Measurements from ENCODE around the gene ST3GAL6. TPM values are rescaled to one million over a fixed set of nuclear protein-coding genes. Genes with fewer than 3 reads are reported as not detected.

The ST3GAL6 gene
- total RNA-seq, 1 donor from 2014 or later: 46.8 TPM

- peak overlapping the region; percentile 97 for H3K4me3 Mint-ChIP-seq (ENCODE audit: low read depth)
- no peak for TF ChIP-seq CTCF (IDR thresholded peaks at IDR 0.05; ENCODE audit: unreplicated experiment)
- H3K36me3 Mint-ChIP-seq (ENCODE audit: insufficient read depth): peaks cover 14% of the 10 kb centered on the region
- H3K27ac Mint-ChIP-seq: peak overlapping the region; percentile 96
- DNase-seq (ENCODE audit: low spot score, unreplicated experiment): no peak
- H3K9me3 Mint-ChIP-seq (ENCODE audit: low read depth): peaks cover 4% of the 10 kb centered on the region
- no peaks in the 10 kb centered on the region for H3K27me3 Mint-ChIP-seq
- peaks cover 40% of the 10 kb centered on the region for H3K4me1 Mint-ChIP-seq (ENCODE audit: low read depth)
These were observed 29.3 kb upstream of the ST3GAL6 start for GRCh38 chr3:98733812-98734281.

GRCh38 chr3:98734306-98734705 lies 28.8 kb upstream of the ST3GAL6 start:
- Mint-ChIP-seq H3K9me3 (ENCODE audit: low read depth) (peaks cover 4% of the 10 kb centered on the region), H3K4me1 (ENCODE audit: low read depth) (peaks cover 44% of the 10 kb centered on the region), H3K27me3 (no peaks in the 10 kb centered on the region), H3K36me3 (ENCODE audit: insufficient read depth) (peaks cover 16% of the 10 kb centered on the region), H3K27ac (peak overlapping the region; percentile 96), H3K4me3 (ENCODE audit: low read depth) (peak overlapping the region; percentile 97)
- DNase-seq (ENCODE audit: low spot score, unreplicated experiment): no peak
- TF ChIP-seq CTCF (IDR thresholded peaks at IDR 0.05; ENCODE audit: unreplicated experiment): no peak

- H3K4me1 Mint-ChIP-seq (ENCODE audit: low read depth): peaks cover 46% of the 10 kb centered on the region
- TF ChIP-seq CTCF (IDR thresholded peaks at IDR 0.05; ENCODE audit: unreplicated experiment): no peak
- H3K36me3 Mint-ChIP-seq (ENCODE audit: insufficient read depth): peaks cover 16% of the 10 kb centered on the region
- H3K4me3 Mint-ChIP-seq (ENCODE audit: low read depth): peak overlapping the region; percentile 97
- no peak for DNase-seq (ENCODE audit: low spot score, unreplicated experiment)
- peaks cover 4% of the 10 kb centered on the region for H3K9me3 Mint-ChIP-seq (ENCODE audit: low read depth)
- H3K27ac Mint-ChIP-seq: no peak overlapping the region
- H3K27me3 Mint-ChIP-seq: no peaks in the 10 kb centered on the region
These were observed 28.4 kb upstream of the ST3GAL6 start for GRCh38 chr3:98734735-98735134.

- H3K27ac Mint-ChIP-seq: no peak overlapping the region
- peak overlapping the region; percentile 97 for H3K4me3 Mint-ChIP-seq (ENCODE audit: low read depth)
- no peak for TF ChIP-seq CTCF (IDR thresholded peaks at IDR 0.05; ENCODE audit: unreplicated experiment)
- H3K9me3 Mint-ChIP-seq (ENCODE audit: low read depth): peaks cover 4% of the 10 kb centered on the region
- peaks cover 47% of the 10 kb centered on the region for H3K4me1 Mint-ChIP-seq (ENCODE audit: low read depth)
- H3K27me3 Mint-ChIP-seq: no peaks in the 10 kb centered on the region
- peaks cover 16% of the 10 kb centered on the region for H3K36me3 Mint-ChIP-seq (ENCODE audit: insufficient read depth)
- DNase-seq (ENCODE audit: low spot score, unreplicated experiment): no peak
These were observed 27.8 kb upstream of the ST3GAL6 start for GRCh38 chr3:98735296-98735695.

- H3K4me3 Mint-ChIP-seq (ENCODE audit: low read depth): no peak overlapping the region
- H3K27me3 Mint-ChIP-seq: no peaks in the 10 kb centered on the region
- no peak for TF ChIP-seq CTCF (IDR thresholded peaks at IDR 0.05; ENCODE audit: unreplicated experiment)
- peaks cover 4% of the 10 kb centered on the region for H3K9me3 Mint-ChIP-seq (ENCODE audit: low read depth)
- no peak overlapping the region for H3K27ac Mint-ChIP-seq
- H3K36me3 Mint-ChIP-seq (ENCODE audit: insufficient read depth): peaks cover 16% of the 10 kb centered on the region
- H3K4me1 Mint-ChIP-seq (ENCODE audit: low read depth): peaks cover 50% of the 10 kb centered on the region
- no peak for DNase-seq (ENCODE audit: low spot score, unreplicated experiment)
These were observed 27.3 kb upstream of the ST3GAL6 start for GRCh38 chr3:98735761-98736269.
